Astrocyte of the spinal cord (primary cell): Measurements from ENCODE around the gene XIRP2.
A peak's percentile ranks its signal among the peaks of the same experiment; 100 is the strongest.

Source experiments
- DNase-seq: peaks from one replicate; pipeline ENCODE4 v3.0.0; 2011; ENCODE audit warnings: low read depth, low spot score
- H3K4me3 ChIP-seq: 2 replicates; pipeline ENCODE4 v1.5.1; 2011; ENCODE audit warnings: low read depth, mild to moderate bottlenecking, low read length, moderate library complexity
- in situ Hi-C: cut with HindIII; loops from 2 replicates; pipeline ENCODE4 v1.10.0; 2017; ENCODE audit warnings: low sequenced_read_pairs
- TF ChIP-seq, protein P1 (sequence below): IDR thresholded peaks from 2 replicates; pipeline ENCODE4 v1.5.1; 2012; ENCODE audit warnings: low read depth, mild to moderate bottlenecking, low read length, inconsistent platforms

The XIRP2 gene

DNA sequence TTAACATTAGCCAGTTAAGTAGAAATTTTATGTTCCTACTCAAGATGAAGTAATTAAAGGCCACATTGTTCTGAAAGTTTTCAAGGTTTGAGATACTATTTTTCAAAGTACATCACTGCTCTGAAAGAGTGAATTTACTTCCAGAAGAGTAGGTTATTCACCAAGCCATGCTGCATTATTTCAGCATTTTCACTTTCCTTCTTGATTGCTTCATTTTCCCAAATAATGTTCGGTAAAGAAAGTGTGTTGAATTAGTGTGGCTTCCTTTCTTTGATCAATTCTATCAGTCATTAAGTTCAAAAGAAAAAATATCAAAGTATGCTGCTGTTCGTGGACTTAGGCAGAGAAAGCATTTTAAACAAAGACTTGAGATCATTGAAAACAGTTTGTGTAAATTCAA is 310.3 kb downstream of the XIRP2 start:
- TF ChIP-seq, protein P1, sequence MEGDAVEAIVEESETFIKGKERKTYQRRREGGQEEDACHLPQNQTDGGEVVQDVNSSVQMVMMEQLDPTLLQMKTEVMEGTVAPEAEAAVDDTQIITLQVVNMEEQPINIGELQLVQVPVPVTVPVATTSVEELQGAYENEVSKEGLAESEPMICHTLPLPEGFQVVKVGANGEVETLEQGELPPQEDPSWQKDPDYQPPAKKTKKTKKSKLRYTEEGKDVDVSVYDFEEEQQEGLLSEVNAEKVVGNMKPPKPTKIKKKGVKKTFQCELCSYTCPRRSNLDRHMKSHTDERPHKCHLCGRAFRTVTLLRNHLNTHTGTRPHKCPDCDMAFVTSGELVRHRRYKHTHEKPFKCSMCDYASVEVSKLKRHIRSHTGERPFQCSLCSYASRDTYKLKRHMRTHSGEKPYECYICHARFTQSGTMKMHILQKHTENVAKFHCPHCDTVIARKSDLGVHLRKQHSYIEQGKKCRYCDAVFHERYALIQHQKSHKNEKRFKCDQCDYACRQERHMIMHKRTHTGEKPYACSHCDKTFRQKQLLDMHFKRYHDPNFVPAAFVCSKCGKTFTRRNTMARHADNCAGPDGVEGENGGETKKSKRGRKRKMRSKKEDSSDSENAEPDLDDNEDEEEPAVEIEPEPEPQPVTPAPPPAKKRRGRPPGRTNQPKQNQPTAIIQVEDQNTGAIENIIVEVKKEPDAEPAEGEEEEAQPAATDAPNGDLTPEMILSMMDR: no peak
- in situ Hi-C loops: no loop called here
- no peak overlapping the region for H3K4me3 ChIP-seq
- DNase-seq: no peak

DNA sequence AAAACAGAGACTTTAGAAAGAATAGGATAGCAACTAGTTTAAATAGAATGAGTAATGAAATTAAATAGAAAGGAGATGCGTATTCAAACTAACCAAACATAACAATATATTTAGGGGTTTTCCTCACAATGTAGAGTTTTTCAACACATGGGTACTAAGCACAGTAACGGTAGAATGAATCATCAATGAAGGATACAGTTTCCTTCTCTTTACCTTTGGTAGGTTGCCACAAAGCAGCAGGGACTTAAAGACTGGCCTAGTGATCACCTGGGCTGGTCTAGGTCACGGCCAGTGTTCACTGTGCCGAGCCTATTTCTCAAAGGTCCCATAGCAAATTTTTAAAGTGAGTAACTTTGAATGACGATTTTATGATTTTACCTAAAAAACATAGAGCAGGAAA is 311.7 kb downstream of the XIRP2 start:
- no peak overlapping the region for H3K4me3 ChIP-seq
- TF ChIP-seq, protein P1: no peak
- no peak for DNase-seq
- in situ Hi-C loops: no loop called here

DNA sequence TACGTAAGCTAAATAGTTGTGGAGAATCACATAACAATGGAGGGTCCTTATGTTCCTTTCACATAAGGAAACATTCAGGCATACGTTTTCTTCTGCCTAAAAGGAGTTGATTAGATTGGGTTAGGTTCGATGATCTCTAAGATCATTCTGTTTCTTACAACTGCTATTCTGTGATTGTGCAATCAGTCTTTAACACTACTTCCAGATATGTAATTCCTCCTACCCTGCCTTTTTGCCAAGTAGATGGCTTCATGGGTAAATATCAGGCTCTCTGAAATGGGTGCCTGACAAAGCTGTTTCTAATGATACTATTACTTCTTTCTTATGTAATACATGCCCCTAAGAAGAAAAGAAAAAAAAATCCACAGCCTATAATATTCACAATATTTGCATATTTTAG is 321.5 kb downstream of the XIRP2 start:
- in situ Hi-C loops: no loop called here
- TF ChIP-seq, protein P1: no peak

DNA sequence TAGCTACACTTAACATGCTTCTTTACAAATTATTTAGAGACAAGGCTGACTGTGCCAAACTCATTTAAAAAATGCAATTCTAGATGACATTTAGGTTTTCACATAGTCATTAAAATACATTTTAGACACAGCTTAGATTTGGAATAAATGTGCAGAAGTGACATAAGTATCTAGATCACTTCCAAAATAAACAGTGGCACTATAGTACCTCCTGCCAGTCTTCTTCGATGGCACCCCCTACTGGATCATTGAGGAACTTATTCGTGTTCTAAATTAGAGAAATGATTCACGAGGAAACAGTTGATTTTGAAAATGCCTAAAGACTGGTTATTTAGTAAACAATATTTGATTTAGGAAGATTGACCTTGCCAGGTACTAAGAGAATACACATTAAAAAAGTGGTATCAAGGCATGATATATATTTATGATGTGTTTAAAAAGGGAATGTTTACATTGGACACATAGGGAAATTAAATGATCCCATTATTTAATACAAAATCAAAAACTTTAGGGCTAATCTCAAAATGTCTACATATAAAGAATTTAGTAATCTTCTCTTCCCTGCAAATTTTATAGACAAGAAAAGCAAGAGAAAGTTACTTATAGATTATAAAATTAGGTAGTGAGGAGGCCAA is 323.9 kb downstream of the XIRP2 start:
- TF ChIP-seq, protein P1: peak; percentile 73
- in situ Hi-C loops: no loop called here
- peak; percentile 65 for DNase-seq
- no peak overlapping the region for H3K4me3 ChIP-seq

More for the DNA sequence above, 321.5 kb downstream of the XIRP2 start:
- no peak for DNase-seq
- H3K4me3 ChIP-seq: no peak overlapping the region

DNA sequence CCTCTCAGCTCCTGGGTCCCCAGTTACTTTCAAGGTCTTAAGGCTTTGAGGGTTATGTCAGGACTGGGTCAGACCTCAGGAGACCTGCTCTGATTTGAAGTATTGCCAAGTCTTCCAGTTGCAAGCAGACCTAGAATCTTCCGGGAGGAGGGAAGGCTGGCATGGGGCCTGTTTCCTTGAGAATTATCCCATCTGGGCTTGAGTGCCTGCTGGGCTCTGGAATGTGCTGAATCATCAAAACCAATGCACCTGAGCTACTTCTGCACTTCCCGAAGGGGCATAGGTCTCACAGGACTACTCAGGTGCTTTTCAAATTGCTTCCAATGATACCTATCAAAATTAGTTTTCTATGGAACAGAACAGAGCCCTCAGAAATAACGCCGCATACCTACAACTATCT is 327.3 kb downstream of the XIRP2 start:
- no peak overlapping the region for H3K4me3 ChIP-seq
- DNase-seq: no peak
- TF ChIP-seq, protein P1: no peak
- in situ Hi-C loops: no loop called here

DNA sequence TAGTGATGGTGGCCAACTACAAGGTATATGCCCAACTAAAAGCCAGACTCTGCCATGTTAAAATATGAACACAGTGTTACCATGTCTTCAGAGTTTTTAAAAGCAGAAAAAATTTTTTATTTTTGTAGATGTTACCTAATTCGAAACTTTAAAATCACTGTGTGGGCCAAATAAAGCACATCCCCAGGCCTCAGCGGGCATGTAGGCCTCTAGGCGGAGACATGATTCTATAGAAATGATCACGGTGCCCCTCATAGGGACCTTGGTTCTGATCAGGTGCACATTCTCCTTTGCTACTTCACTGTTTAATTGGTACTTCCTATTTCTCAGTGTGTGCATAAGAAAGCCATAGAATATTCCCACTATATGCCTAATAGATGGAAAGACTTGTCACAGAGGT is 349.2 kb downstream of the XIRP2 start:
- H3K4me3 ChIP-seq: no peak overlapping the region
- TF ChIP-seq, protein P1: no peak
- in situ Hi-C loops: no loop called here
- no peak for DNase-seq
